T-cell (primary cell): ENCODE measurements around the gene ISY1. TPM values are rescaled to one million over a fixed set of nuclear protein-coding genes. Genes with fewer than 3 reads are reported as not detected.
"Not testable (repeated sequence)": the region's sequence is repeated elsewhere in the genome, so short reads cannot be mapped to it uniquely, and the experiment has no call there.

Experiments
- ATAC-seq, 4 experiments: fragments of 200-7000 bp in 3 of 4; fragments of 150-1000 bp in 1 of 4; cut with Tn5 transposase; replicated peaks in 1 of 4; 1 replicate in 3 of 4; 2 replicates in 1 of 4; pipeline ENCODE4 v1.10.0; 2021; ENCODE audit warnings: moderate library complexity in 3 of 4, mild to moderate bottlenecking in 2 of 4, moderate number of reproducible peaks in 1 of 4
- CTCF ChIA-PET, 2 donors: fragments of 300-600 bp; sonication (Branson Sonifier 250); formaldehyde crosslinking; loops; one replicate each; lab custom pipeline; 2022; ENCODE audit warnings: antibody characterized with exemption in 2 of 2; lab: Charles Lee
- POLR2A ChIA-PET, 2 donors: fragments of 300-600 bp; sonication (Branson Sonifier 250); formaldehyde crosslinking; loops; one replicate each; lab custom pipeline; 2022; ENCODE audit warnings: antibody characterized with exemption in 2 of 2; lab: Charles Lee
- DNase-seq, 35 experiments: peaks; one replicate each; pipeline versions ENCODE4 v3.0.0 to v3.0.0-alpha.2; 2013 to 2023
- H3K27ac ChIP-seq: one replicate; pipeline ENCODE4 v1.5.1; 2013; ENCODE audit warnings: low read length
- H3K27me3 ChIP-seq, 2 experiments: replicated peaks in 1 of 2; 1 replicate in 1 of 2; 2 replicates in 1 of 2; pipeline versions ENCODE4 v1.6.1 to v1.7.0; 2013; ENCODE audit warnings: low read length in 1 of 2, mixed read lengths in 1 of 2; ENCODE audit not compliant: control insufficient read depth in 2 of 2, insufficient read depth in 2 of 2; ENCODE audit errors: extremely low read depth in 1 of 2
- H3K36me3 ChIP-seq, 2 donors: 1 replicate in 1 of 2; 2 replicates in 1 of 2; pipeline versions ENCODE4 v1.6.1 to v1.7.0; 2013; ENCODE audit warnings: low read length in 1 of 2; ENCODE audit not compliant: control insufficient read depth in 2 of 2, insufficient read depth in 1 of 2; ENCODE audit errors: extremely low read depth in 1 of 2
- H3K4me1 ChIP-seq, 2 experiments: 1 replicate in 1 of 2; 2 replicates in 1 of 2; pipeline versions ENCODE4 v1.6.1 to v1.7.0; 2013; ENCODE audit warnings: low read length in 2 of 2, mixed read lengths in 1 of 2; ENCODE audit not compliant: insufficient read depth in 2 of 2, control insufficient read depth in 1 of 2; ENCODE audit errors: extremely low read depth in 1 of 2
- H3K4me3 ChIP-seq, 2 donors: 1 replicate in 1 of 2; 2 replicates in 1 of 2; pipeline versions ENCODE4 v1.5.1 to v1.7.0; 2013; ENCODE audit warnings: mild to moderate bottlenecking in 2 of 2, low read length in 1 of 2, moderate library complexity in 1 of 2; ENCODE audit not compliant: control insufficient read depth in 1 of 2; ENCODE audit errors: extremely low read depth in 1 of 2
- H3K9me3 ChIP-seq: 2 replicates; pipeline ENCODE4 v1.7.0; 2013
- H3K27ac Mint-ChIP-seq, 2 donors: one replicate each; pipeline ENCODE4 v1.8.0; 2020 to 2021; ENCODE audit warnings: mild to moderate bottlenecking in 2 of 2, mixed read lengths in 2 of 2
- H3K27me3 Mint-ChIP-seq, 2 donors: one replicate each; pipeline ENCODE4 v1.8.0; 2021 to 2022; ENCODE audit warnings: mixed read lengths in 2 of 2
- H3K36me3 Mint-ChIP-seq: one replicate; pipeline ENCODE4 v1.8.0; 2021; ENCODE audit warnings: mixed read lengths
- H3K4me1 Mint-ChIP-seq, 3 donors: one replicate each; pipeline ENCODE4 v1.8.0; 2020 to 2022; ENCODE audit warnings: mixed read lengths in 3 of 3, mild to moderate bottlenecking in 1 of 3
- H3K4me3 Mint-ChIP-seq, 3 donors: one replicate each; pipeline ENCODE4 v1.8.0; 2020 to 2022; ENCODE audit warnings: mild to moderate bottlenecking in 3 of 3, mixed read lengths in 3 of 3, moderate library complexity in 3 of 3
- H3K9me3 Mint-ChIP-seq, 3 donors: one replicate each; pipeline ENCODE4 v1.8.0; 2020 to 2022; ENCODE audit warnings: mixed read lengths in 3 of 3
- WGBS: methylation state at CpG from one replicate; pipeline ENCODE4 v1.1.5; 2013; ENCODE audit warnings: missing lambda C conversion rate; ENCODE audit not compliant: insufficient coverage; 5-methylcytosine and 5-hydroxymethylcytosine counted together
- total RNA-seq, 35 experiments: library from RNA in 6 of 35; stranded (reverse) in 6 of 35; fragments of 120-200 nt in 1 of 35; gene quantifications; one replicate each; pipeline versions ENCODE4 v1.2.1 to v1.2.4 and lab custom pipeline; 2013 to 2026

Gene ISY1
- total RNA-seq, 5 donors from 2014 or later (not counting 1 experiment from before 2014, with no cell fraction given): 34.8 to 42.0 (median 35.9) TPM

DNA sequence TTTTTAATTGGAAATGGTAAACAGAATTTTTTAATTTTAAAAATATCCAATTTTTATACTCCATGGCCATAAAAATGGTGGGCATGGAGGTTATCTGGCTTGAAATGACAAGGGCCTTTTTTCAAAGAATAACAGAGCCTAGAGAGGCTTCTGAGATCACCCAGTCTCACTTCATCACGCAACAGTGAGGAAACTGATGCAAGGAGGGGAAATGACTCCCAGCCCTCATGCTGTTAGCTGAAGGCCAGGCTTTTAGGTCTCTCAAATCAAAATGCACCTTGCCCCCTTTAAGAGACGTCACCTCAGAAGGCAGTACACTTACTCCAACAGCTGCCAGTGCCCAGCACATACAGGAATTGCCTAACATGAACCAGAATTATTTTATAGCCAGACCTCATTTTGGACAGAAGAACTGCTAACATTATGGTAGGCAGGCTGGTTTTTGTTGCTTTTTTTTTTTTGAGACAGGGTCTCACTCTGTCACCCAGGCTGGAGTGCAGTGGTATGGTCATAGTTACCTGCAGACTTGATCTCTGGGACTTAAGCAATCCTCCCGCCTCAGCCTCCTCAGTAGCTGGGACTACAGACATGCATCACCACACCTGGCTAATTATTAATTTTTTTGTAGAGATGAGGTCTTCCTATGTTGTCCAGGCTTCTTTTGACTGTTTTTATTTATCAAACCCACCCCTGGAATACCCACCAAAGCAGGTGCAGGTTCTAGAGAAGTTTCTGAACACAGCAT, 48.4 kb downstream of the ISY1 start:
- ATAC-seq: peak in 3 of 4 experiments; percentile 50 to 60 (median 51)
- peaks cover 45 to 81% of the 10 kb centered on the region in 2 experiments for H3K4me1 ChIP-seq
- WGBS: no CpG with 5 or more reads among the region's 3 CpGs
- no peak overlapping the region for H3K4me3 ChIP-seq
- H3K9me3 ChIP-seq: no peaks in the 10 kb centered on the region
- Mint-ChIP-seq H3K27ac (peak overlapping the region; percentile 82 to 87), H3K27me3 (no peaks in the 10 kb centered on the region), H3K4me1 (peaks cover 79 to 82% (median 80%) of the 10 kb centered on the region in 3 donors), H3K36me3 (peaks cover 36% of the 10 kb centered on the region), H3K9me3 (no peaks in the 10 kb centered on the region), H3K4me3 (peak overlapping the region; percentile 17 to 34 (median 21))
- H3K27ac ChIP-seq: no peak overlapping the region
- CTCF ChIA-PET: no interaction called here
- peak in 1 of 35 experiments; percentile 36 for DNase-seq
- no peaks in the 10 kb centered on the region for H3K27me3 ChIP-seq
- peaks cover 16 to 50% of the 10 kb centered on the region in 2 donors for H3K36me3 ChIP-seq
- POLR2A ChIA-PET: interaction anchor here in 1 of 2 donors (0.6 to 0.7 kb wide), 2 partner anchors 142 to 482 kb away, joined by 3 to 8 read pairs; no protein-coding TSS in a partner anchor

GRCh38 chr3:129111076-129111780, 49.6 kb downstream of the ISY1 start:
- Mint-ChIP-seq H3K36me3 (peaks cover 31% of the 10 kb centered on the region), H3K27ac (peak overlapping the region; percentile 72 to 78), H3K4me1 (peaks cover 79 to 83% (median 80%) of the 10 kb centered on the region in 3 donors), H3K4me3 (peak overlapping the region in 1 of 3 donors; percentile 17)
- H3K27me3 ChIP-seq, H3K27me3 Mint-ChIP-seq, H3K9me3 Mint-ChIP-seq, H3K27ac ChIP-seq, ATAC-seq, H3K9me3 ChIP-seq, CTCF ChIA-PET, DNase-seq, H3K4me3 ChIP-seq: not testable (repeated sequence)
- POLR2A ChIA-PET: interaction anchor here in 1 of 2 donors (0.7 kb wide), 1 partner anchor 483 kb away, joined by 8 read pairs; no protein-coding TSS in a partner anchor
- Histone ChIP-seq H3K36me3 (peaks cover 14 to 59% of the 10 kb centered on the region in 2 donors), H3K4me1 (peaks cover 38 to 82% of the 10 kb centered on the region in 2 experiments)
- 100% methylated on average over 1 of the region's 10 CpGs for WGBS

DNA sequence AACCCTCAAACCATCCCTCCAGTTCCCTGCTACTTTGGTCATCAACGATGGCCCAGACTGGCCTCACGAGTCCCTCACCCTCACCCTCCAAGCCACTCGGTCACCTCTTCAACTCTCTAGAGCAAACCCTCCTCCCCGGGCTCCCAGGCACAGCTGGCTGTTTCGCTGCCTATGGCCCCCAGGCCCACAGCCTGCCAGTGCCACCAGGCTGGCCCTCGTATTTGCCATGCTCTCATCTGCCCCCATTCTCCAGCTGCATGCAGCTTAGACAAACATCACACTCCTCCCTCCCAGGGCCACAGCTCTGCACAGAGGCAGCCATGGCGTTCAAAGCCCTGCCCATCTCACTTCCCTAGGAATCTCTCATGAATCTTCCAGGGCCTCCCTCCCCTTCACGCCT, 53.1 kb downstream of the ISY1 start:
- Mint-ChIP-seq H3K9me3 (no peaks in the 10 kb centered on the region), H3K36me3 (peaks cover 26% of the 10 kb centered on the region), H3K4me1 (peaks cover 79 to 87% (median 79%) of the 10 kb centered on the region in 3 donors), H3K4me3 (peak overlapping the region in 1 of 3 donors; percentile 57), H3K27ac (peak overlapping the region; percentile 62 to 80), H3K27me3 (no peaks in the 10 kb centered on the region)
- ChIA-PET CTCF (no interaction called here), POLR2A (no interaction called here)
- WGBS: 87% methylated on average over 7 of the region's 8 CpGs
- H3K27ac ChIP-seq: no peak overlapping the region
- H3K27me3 ChIP-seq: no peaks in the 10 kb centered on the region
- no peak for DNase-seq
- no peak for ATAC-seq
- no peak overlapping the region for H3K4me3 ChIP-seq
- peaks cover 8 to 62% of the 10 kb centered on the region in 2 donors for H3K36me3 ChIP-seq
- no peaks in the 10 kb centered on the region for H3K9me3 ChIP-seq
- H3K4me1 ChIP-seq: peaks cover 25 to 85% of the 10 kb centered on the region in 2 experiments

DNA sequence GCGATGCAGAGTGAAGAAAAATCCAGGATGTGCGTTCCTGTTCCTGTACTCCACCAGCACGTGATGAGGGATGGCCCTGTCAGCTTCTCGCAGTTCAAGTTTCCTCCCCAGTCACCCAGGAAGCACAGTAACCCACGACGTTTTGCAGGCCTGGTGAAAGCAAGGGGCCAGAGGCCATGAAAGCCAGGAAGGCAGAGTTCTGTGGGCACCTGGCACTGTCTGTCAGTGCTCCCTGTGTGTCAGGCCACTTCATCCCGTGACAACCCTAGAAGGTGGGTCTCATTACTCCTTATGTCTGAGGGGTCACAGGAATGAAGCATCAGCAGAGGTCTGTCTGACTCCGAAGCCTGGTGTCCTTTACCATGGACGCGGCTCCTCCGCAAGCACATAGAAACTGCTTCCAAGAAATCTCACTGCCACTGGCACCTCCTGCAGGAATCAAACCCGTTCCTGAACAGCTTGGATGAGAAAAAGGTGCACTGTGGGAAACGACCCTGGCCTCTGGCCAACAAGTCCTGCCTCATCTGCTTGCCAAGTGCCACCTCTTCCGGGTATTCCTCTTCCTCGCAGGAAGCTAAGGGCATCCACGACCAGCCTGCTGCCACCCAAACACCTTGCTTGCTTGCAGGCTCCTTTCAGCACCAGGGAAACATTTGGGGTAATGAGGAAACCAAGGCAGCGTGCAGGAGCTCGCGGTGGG, 53.8 kb downstream of the ISY1 start:
- 76% methylated on average over 17 of the region's 19 CpGs for WGBS
- Mint-ChIP-seq H3K9me3 (no peaks in the 10 kb centered on the region), H3K4me3 (peak overlapping the region in 1 of 3 donors; percentile 57), H3K27ac (peak overlapping the region; percentile 62 to 80), H3K4me1 (peaks cover 79 to 89% (median 79%) of the 10 kb centered on the region in 3 donors), H3K27me3 (no peaks in the 10 kb centered on the region), H3K36me3 (peaks cover 26% of the 10 kb centered on the region)
- ATAC-seq (no peak), DNase-seq (no peak)
- ChIA-PET CTCF (no interaction called here), POLR2A (no interaction called here)
- H3K4me3 ChIP-seq: no peak overlapping the region
- no peaks in the 10 kb centered on the region for H3K27me3 ChIP-seq
- H3K4me1 ChIP-seq: peaks cover 18 to 82% of the 10 kb centered on the region in 2 experiments
- no peaks in the 10 kb centered on the region for H3K9me3 ChIP-seq
- peaks cover 8 to 57% of the 10 kb centered on the region in 2 donors for H3K36me3 ChIP-seq
- H3K27ac ChIP-seq: no peak overlapping the region

GRCh38 chr3:129106320-129106719, 54.5 kb downstream of the ISY1 start:
- H3K4me1 ChIP-seq: peaks cover 18 to 84% of the 10 kb centered on the region in 2 experiments
- DNase-seq: no peak
- Mint-ChIP-seq H3K27me3 (no peaks in the 10 kb centered on the region), H3K9me3 (no peaks in the 10 kb centered on the region), H3K36me3 (peaks cover 25% of the 10 kb centered on the region), H3K4me1 (peaks cover 80 to 89% (median 84%) of the 10 kb centered on the region in 3 donors), H3K4me3 (peak overlapping the region in 1 of 3 donors; percentile 57), H3K27ac (peak overlapping the region; percentile 39 to 59)
- ChIA-PET POLR2A (no interaction called here), CTCF (interaction anchor here in 1 of 2 donors (0.5 to 0.8 kb wide), 2 partner anchors 78 to 136 kb away, joined by 3 read pairs; no protein-coding TSS in a partner anchor)
- no peak overlapping the region for H3K4me3 ChIP-seq
- no peak overlapping the region for H3K27ac ChIP-seq
- H3K36me3 ChIP-seq: peaks cover 8 to 59% of the 10 kb centered on the region in 2 donors
- ATAC-seq: no peak
- no peaks in the 10 kb centered on the region for H3K9me3 ChIP-seq
- H3K27me3 ChIP-seq: no peaks in the 10 kb centered on the region
- WGBS: 100% methylated on average over 2 of the region's 5 CpGs
